A673 (cell line): ENCODE measurements around the gene DYNLT1. TPM values are rescaled to one million over a fixed set of nuclear protein-coding genes. Genes with fewer than 3 reads are reported as not detected.

Experiments
- BruUV-seq: library from RNA; stranded (reverse); fragments of 400-500 nt; replicated peaks from 2 replicates; lab custom pipeline; 2021; lab: Mats Ljungman, UMichigan
- CTCF ChIA-PET: fragments of 300-600 bp; sonication (Branson Sonifier 250); formaldehyde crosslinking; loops from one replicate; lab custom pipeline; 2022; ENCODE audit warnings: antibody characterized with exemption; lab: Charles Lee
- POLR2A ChIA-PET: fragments of 300-600 bp; sonication (Branson Sonifier 250); formaldehyde crosslinking; loops from one replicate; lab custom pipeline; 2022; ENCODE audit warnings: antibody characterized with exemption; ENCODE audit not compliant: low non-redundant PET; lab: Charles Lee
- DNase-seq: peaks from one replicate; pipeline ENCODE4 v3.0.0-alpha.2; 2015; ENCODE audit warnings: low spot score
- H3K27ac ChIP-seq: fragments of 200-600 bp; sonication (generic); 2 replicates; pipeline ENCODE4 v1.5.1; 2016; ENCODE audit warnings: mixed run types, low read depth, mild to moderate bottlenecking, mixed read lengths, antibody characterized with exemption, low read length; ENCODE audit not compliant: poor library complexity, severe bottlenecking
- H3K27me3 ChIP-seq: fragments of 200-600 bp; sonication (generic); replicated peaks from 2 replicates; pipeline ENCODE4 v1.6.1; 2017; ENCODE audit warnings: mixed run types, low read depth, mild to moderate bottlenecking, mixed read lengths, antibody characterized with exemption, low read length; ENCODE audit not compliant: insufficient read depth, poor library complexity
- H3K36me3 ChIP-seq: fragments of 200-600 bp; sonication (generic); 2 replicates; pipeline ENCODE4 v1.6.1; 2016; ENCODE audit warnings: mixed run types, mild to moderate bottlenecking, mixed read lengths, antibody characterized with exemption, low read length; ENCODE audit not compliant: insufficient read depth, poor library complexity, severe bottlenecking
- H3K4me1 ChIP-seq: fragments of 200-600 bp; sonication (generic); 2 replicates; pipeline ENCODE4 v1.6.1; 2017; ENCODE audit warnings: mixed run types, mild to moderate bottlenecking, mixed read lengths, antibody characterized with exemption, low read length; ENCODE audit not compliant: insufficient read depth, poor library complexity, severe bottlenecking
- H3K4me3 ChIP-seq: fragments of 200-600 bp; sonication (generic); 2 replicates; pipeline ENCODE4 v1.5.1; 2016; ENCODE audit warnings: low read depth, mixed run types, mild to moderate bottlenecking, mixed read lengths, low read length; ENCODE audit not compliant: poor library complexity, severe bottlenecking
- H3K9me3 ChIP-seq: fragments of 200-600 bp; sonication (generic); 2 replicates; pipeline ENCODE4 v1.6.1; 2016; ENCODE audit warnings: mixed run types, low read depth, mild to moderate bottlenecking, mixed read lengths, antibody characterized with exemption, low read length; ENCODE audit not compliant: poor library complexity, severe bottlenecking
- CTCF ChIP-seq: fragments of 300-800, 200-600 bp; sonication (generic); conservative IDR thresholded peaks from 2 replicates; pipeline ENCODE4 v1.5.1; 2017; ENCODE audit warnings: low read depth, mild to moderate bottlenecking, antibody characterized with exemption, low read length, moderate library complexity, mixed read lengths
- EZH2 ChIP-seq: fragments of 200-600 bp; sonication (generic); IDR thresholded peaks from 2 replicates; pipeline ENCODE4 v1.6.1; 2017; ENCODE audit warnings: borderline replicate concordance, low read depth, mild to moderate bottlenecking, mixed read lengths, antibody characterized with exemption, low read length; ENCODE audit not compliant: poor library complexity, severe bottlenecking
- intact Hi-C: fragments of 100-400 bp; cut with micrococcal nuclease; formaldehyde crosslinking; loops from one replicate; pipeline ENCODE4 v1.10.0; 2022; ENCODE audit not compliant: unreplicated experiment
- total RNA-seq: library from RNA; stranded (reverse); gene quantifications from 2 replicates; pipeline ENCODE4 v1.2.3, GENCODE V29; 2021

The DYNLT1 gene
- total RNA-seq, 1 experiment from 2014 or later, result 137 TPM

- intact Hi-C loops, result no loop called here
- no TSS peak for BruUV-seq
- TF ChIP-seq CTCF (no peak), EZH2 (no peak)
- Histone ChIP-seq H3K4me3 (no peak overlapping the region), H3K36me3 (no peaks in the 10 kb centered on the region), H3K27me3 (no peaks in the 10 kb centered on the region), H3K4me1 (peaks cover 19% of the 10 kb centered on the region), H3K9me3 (no peaks in the 10 kb centered on the region), H3K27ac (no peak overlapping the region)
- ChIA-PET CTCF (no interaction called here), POLR2A (interaction anchor here (0.6 kb wide), 1 partner anchor 418 kb away, joined by 3 read pairs; no protein-coding TSS in a partner anchor)
- no peak for DNase-seq
These were observed 2.4 kb downstream of the DYNLT1 start for GRCh38 chr6:158642097-158642601.

DNA sequence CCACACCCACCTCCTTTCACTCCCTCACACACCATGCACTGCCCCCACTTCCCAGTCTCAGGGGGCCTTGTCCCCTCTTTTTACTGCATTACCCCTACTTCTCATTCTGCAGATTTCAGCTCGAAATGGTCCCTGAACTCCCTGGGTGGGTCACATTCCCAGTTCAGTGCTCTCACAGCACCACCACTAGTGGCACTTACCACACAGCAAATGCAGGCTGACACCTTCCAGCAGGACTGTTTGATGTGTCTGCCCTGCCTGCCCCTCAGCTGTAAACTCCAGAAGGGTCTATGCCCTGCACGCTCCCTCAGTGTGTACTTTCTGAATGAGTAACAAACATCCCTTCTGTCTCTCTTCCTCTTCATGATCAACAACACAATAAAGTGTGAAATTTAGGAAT, 4.0 kb downstream of the DYNLT1 start:
- ChIA-PET CTCF (no interaction called here), POLR2A (no interaction called here)
- no TSS peak for BruUV-seq
- H3K27ac ChIP-seq, result no peak overlapping the region
- no peaks in the 10 kb centered on the region for H3K27me3 ChIP-seq
- H3K9me3 ChIP-seq, result no peaks in the 10 kb centered on the region
- peaks cover 4% of the 10 kb centered on the region for H3K36me3 ChIP-seq
- intact Hi-C loops, result no loop called here
- H3K4me3 ChIP-seq, result no peak overlapping the region
- TF ChIP-seq CTCF (no peak), EZH2 (no peak)
- H3K4me1 ChIP-seq, result peaks cover 17% of the 10 kb centered on the region
- DNase-seq, result no peak

DNA sequence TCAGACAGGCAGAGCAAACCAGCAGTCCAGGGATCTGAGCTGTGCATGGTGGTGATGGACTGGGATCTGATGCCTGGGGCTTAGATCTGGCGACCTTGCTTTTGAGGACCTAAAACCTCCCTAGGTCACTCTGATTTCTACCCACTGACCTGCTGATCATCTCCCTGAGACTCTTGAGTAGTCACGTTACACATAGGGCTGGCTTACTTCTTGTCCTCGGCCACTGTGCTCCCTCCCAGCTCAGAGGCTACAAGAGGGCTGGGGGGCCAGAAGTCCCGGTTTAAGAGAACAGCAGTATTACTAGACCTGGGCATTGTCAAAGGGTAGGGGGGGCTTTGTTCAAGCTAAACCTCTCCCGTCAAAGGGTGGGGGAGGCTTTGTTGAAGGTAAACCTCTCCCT, 5.5 kb downstream of the DYNLT1 start:
- Histone ChIP-seq H3K36me3 (peaks cover 4% of the 10 kb centered on the region), H3K9me3 (no peaks in the 10 kb centered on the region), H3K4me1 (peaks cover 31% of the 10 kb centered on the region), H3K4me3 (no peak overlapping the region), H3K27me3 (no peaks in the 10 kb centered on the region), H3K27ac (no peak overlapping the region)
- no peak for DNase-seq
- POLR2A ChIA-PET, result no interaction called here
- intact Hi-C loops, result no loop called here
- CTCF ChIA-PET, result no interaction called here
- no peak for TF ChIP-seq CTCF
- TF ChIP-seq EZH2, result no peak
- no TSS peak for BruUV-seq
